NCI-H510A (cell line): Measurements from ENCODE around the gene U2AF1L4.
"Not testable (repeated sequence)": the region's sequence is repeated elsewhere in the genome, so short reads cannot be mapped to it uniquely, and the experiment has no call there.

Experiments used
- DNase-seq: peaks from one replicate; lab custom pipeline; 2025; lab: John Stamatoyannopoulos, UW

The U2AF1L4 gene

GRCh38 chr19:35780717-35781116 is 35.5 kb upstream of the U2AF1L4 start:
- DNase-seq, result no peak

- no peak for DNase-seq
Observed at GRCh38 chr19:35780058-35780457, 34.8 kb upstream of the U2AF1L4 start.

GRCh38 chr19:35779033-35779432 is 33.8 kb upstream of the U2AF1L4 start:
- no peak for DNase-seq

GRCh38 chr19:35777961-35778360 is 32.7 kb upstream of the U2AF1L4 start:
- no peak for DNase-seq

- DNase-seq, result no peak
Observed at GRCh38 chr19:35777086-35777841, 32.0 kb upstream of the U2AF1L4 start.

DNA sequence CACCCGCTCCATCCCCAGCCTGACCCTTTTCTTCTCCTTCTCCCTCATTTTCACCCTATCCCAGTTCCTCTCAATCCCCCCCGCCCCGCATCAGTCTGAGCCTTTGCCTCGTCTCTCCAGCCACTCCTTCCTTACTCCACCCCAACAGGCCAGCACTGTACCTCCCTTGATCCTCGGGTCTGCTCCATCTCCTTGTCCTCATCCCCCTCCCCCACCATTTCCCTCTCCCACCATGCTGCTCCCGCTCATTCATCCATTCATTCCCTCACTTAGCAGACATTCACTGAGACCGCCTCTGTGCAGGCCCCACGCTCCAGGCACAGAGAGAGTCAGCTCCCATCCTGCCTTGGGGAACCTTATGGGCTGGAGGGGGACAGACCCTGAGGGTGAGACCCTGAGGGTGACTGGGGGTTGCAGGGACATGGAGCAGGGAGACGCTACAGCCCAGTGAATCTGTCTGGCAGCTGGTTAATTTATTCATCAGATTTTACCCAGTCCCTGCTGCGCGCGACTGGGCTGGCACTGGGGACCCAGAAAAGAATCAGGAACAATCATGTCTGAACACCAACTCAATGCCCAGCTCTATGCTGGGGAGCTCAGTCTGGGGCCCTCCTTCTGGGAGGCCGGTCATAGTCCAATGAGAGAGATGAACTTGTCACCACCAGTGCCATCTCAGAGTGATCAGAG is 31.0 kb upstream of the U2AF1L4 start:
- DNase-seq, result no peak

GRCh38 chr19:35775298-35776101 is 30.3 kb upstream of the U2AF1L4 start, which contains the start of gene ARHGAP33:
TSS of gene ARHGAP33 (plus strand) at chr19:35775564. CDS start at chr19:35775659, 95 bp downstream.
- DNase-seq, result peak; percentile 98

DNA sequence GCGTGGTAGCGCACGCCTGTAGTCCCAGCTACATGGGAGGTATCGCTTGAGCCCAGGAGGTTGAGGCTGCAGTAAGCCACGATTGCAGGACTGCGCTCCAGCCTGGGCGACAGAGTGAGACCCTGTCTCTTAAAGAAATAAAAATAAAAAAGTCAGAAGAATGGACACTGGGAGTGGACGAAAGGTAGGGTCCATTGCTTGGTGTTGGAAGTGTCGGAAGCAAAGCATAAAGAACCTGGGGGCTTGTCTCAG is 29.8 kb upstream of the U2AF1L4 start:
- DNase-seq, result no peak

DNA sequence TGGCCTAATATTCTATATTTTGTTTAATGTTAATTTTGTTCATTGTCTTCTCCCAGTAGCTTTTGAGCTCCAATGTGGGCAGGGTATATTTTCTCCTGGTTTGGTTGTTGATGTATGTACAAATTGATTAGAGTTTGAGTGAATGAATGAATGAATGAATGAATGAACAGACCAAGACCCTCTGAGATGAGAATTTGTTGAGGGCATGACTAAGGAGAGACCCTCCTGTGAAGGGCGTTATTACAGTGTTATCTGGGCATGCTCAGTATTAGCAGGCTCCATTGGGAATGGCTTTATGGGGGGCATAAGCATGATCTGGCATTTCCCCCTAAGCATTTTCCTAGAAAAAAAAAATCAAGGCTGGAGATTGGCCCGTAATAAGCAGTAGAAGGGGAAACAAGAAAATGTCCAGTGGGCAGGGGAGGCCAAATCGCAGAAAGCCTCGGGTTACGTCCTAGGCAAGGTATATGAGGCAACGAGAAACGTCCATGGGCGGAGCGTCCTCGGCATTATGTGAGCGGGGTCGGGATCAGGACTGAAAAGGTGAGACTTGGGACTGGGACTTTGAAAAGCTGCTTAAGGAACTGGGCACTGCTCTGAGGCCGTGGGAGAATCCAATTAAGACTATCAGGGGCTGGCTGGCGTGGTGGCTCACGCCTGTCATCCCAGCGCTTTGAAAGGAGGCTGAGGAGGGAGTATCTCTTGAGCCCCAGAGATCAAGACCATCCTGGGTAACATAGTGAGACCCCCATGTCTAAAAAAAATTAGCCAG is 29.2 kb upstream of the U2AF1L4 start:
- DNase-seq, result no peak

DNA sequence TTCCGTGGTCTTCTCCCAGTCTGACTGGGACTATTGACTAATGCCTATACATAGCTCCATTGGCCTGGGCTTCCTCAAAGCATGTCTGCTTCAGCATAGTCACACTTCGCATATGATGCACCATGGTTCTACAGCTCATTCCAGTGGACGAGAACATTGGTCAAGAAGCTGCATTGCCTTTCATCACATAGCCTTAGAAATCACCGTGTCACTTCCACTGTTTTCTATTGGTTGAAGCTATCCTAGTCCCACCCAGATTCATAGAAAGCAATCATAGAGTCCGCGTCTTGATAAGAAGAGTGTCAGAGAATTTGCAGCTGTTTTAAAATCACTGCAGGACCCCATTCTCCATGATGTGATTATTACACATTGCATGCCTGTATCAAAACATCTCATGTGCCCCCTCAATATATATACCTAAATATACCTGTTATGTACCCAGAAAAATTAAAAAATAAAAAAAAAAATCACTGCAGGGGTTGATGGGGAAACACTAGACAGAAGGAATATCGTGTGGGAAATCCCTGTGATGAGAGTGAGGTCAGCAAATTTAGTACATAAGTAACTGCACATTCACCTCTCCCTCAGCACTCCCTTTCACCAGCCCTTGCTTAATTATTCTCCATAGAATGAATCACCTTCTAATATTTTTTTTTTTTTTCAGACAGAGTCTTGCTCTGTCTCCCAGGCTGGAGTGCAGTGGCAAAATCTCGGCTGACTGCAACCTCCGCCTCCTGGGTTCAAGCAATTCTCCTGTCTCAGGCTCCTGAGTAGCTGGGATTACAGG is 28.0 kb upstream of the U2AF1L4 start:
- DNase-seq, result no peak

DNA sequence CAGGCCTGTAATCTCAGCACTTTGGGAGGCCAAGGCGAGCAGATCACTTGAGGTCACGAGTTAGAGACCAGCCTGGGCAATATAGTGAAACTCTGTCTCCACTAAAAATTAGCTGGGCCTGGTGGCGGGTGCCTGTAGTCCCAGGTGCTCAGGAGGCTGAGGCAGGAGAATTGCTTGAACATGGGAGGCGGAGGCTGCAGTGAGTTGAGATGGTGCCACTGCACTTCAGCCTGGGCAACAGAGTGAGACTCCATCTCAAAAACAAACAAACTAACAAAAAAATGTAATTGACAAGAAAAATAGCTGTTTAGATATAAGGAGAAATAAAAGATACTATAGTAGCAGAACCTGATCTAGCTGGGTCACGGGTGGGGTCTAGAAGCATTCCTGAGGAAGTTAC is 27.1 kb upstream of the U2AF1L4 start:
- not testable (repeated sequence) for DNase-seq

DNA sequence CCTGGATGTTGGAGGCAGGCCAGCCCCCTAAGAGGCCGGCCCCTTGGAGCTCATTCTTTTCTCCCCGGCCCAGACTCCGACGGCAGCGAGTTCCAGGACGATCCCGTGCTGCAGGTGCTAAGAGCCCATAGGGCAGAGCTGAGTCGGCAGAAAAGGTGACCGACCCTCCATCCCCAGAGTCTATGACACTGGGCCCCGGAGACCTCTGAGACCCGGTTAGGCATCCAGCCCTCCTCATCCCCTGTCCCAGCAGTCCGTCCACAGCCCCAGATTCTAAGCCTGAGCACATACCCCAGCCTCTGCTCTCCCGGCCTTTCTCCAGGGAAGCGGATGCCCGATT is 22.8 kb upstream of the U2AF1L4 start:
- no peak for DNase-seq

DNA sequence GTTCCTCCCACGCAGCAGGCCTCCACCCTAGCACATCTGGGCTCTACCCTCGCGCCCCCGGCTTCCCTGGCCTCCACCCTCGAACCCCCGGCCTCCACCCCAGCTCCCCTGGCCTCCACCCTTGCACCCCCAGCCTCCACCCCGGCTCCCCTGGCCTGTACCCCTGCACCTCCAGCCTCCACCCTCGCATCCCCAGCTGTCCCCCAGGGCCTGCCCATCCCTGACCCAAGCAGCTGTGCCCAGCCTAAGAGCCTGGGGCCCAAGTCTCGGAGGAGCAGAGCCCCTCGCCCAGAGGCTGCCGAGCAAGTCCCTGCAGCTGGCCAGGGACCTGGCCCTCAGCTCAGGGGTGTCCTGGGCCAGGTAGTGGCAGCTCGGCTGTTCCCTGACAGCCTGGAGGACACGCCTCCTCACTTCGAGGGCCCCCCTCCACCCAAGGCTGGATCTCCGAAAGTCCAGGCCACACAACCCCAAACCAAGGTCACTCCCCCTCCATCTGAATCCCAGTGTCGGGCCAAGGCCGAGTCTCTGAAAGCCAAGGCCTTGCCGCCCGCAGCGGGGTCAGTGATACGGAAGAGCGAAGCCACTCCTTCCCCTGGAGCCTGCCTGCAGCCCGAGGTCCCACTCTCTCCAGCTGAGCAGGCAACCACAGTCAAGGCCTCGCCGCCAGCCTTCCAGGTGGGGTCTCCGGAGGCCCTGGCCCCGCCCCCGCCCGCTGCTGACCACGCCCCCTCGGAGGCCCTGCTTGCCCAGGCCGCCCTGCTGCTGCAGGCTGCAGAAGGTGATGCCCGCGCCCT is 22.3 kb upstream of the U2AF1L4 start:
- no peak for DNase-seq

DNA sequence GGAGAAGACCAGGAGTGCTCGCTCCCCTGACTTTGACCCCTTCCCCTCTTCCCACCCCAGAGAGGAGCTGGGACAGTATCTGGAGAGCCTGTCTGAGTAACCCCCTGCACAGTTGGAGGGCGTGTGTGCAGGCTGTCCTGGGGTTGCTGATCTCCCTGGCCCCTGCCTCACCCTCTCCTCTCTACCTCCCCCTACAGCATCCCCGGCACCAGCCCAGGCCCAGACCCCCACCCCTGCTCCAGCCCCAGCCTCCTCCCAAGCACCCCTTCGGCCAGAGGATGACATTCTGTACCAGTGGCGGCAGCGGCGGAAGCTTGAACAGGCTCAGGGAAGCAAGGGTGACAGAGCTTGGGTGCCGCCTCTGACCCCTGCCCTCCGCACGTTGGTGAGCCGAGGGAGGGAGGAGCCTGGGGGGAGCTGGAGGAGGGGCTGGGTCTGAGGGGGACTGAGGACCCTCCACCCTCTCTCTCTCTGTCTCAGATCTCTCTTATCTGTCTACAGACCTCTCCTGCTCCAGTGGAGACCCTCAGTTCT is 21.4 kb upstream of the U2AF1L4 start:
- DNase-seq, result no peak

DNA sequence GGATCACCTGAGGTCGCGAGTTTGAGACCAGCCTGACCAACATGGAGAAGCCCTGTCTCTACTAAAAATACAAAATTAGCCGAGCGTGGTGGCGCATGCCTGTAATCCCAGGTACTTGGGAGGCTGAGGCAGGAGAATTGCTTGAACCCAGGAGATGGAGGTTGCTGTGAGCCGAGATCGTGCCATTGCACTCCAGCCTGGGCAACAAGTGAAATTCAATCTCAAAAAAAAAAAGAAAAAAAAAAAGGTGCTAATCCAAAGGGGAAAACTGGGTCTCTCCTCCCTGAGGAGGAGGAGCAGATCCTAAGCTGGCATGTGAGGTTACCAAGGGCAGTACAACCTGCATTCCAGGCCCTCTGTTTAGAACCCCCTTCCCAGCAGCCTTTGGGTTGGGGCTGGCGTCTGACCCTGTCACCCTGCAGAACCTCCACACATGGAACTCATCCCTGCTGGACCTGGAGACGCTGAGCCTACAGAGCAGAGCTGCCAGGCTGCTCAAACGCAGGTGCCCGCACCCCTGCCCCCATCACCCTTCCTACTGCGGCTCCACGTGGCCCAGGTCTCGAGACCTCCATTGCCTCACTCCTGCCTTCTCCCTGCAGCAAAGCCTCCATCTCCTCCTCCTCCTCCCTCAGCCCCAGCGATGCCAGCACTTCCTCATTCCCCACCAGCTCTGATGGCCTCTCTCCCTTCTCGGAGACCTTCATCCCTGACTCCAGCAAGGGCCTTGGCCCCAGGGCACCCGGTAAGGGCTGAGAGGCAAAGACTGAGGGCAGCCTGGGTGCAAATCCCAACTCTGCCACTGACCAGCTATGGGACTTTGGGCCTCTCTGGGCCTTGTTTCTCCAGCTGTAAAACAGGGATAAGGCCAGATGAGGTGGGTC is 19.5 kb upstream of the U2AF1L4 start:
- DNase-seq, result no peak

- no peak for DNase-seq
Observed at GRCh38 chr19:35760711-35761349, 15.6 kb upstream of the U2AF1L4 start.

DNA sequence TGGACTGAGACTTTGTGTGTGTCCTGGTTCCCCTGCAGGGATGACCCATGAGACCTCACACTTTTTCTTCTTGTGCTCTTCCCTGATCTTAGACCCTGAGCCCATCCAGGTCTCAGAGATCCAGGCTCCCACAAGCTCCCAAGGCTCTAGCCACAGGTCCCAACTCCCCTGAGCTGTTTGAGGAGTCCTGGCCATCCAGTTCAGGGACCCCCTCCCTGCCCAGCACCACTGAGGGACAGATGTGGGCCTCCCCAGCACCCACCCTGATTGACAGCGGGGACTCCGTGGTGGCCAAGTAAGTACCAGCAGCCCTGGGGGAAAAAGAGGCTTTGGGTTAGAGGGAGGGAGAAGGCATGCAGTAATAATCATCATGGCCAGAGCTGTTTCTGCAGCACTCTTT is 14.5 kb upstream of the U2AF1L4 start:
- no peak for DNase-seq

DNA sequence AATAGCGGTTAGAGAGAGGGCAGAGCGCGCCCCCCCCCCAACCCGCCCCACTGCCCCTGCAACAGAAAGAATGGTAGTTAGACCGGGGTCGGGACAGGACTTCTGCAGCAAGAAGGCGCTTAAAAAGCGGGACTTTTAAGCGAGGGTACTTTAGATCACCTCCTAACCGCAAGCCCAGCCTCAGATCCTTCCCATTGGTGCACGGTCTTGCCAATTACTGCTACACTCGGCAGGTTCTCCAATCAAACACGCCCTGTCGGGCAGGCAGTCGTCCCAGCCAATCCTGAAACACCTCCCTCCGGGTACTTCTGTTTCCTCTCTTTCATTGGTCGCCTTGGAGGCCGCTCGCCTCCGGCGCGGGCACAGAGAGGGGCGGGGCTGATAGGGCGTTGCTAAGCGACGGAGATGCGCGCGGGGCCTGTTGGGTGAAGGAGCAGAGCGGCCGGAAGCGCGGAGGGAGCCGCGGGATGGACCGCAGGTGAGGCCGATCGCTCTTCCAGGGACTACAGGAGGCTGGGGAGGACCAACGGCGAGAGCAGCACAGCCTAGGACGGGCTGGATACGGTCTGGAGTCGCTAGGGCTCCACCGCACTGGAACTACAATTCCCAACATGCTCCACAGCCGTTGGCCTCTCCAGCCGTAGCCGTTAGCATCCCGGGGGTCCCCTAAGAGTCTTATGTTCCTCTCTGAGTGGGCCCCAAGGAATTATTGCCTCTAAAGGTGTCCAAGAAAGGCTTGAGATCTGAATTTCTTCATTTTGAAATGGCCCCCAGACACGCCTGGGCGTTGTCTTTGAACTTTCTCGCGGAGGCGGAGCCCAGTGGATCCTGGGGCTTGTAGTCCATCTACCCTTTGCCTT is 12.8 kb upstream of the U2AF1L4 start, which contains the start of gene PROSER3:
TSS of gene PROSER3 (plus strand) at position 428 of the 860 bp plus-strand sequence. CDS start at position 468, 40 bp downstream.
- DNase-seq, result peak; percentile 98
